Measurements from ENCODE around the gene RLBP1. TPM values are rescaled to one million over a fixed set of nuclear protein-coding genes. Genes with fewer than 3 reads are reported as not detected.

Gene RLBP1
- total RNA-seq, 1 experiment from 2014 or later: not detected

DNA sequence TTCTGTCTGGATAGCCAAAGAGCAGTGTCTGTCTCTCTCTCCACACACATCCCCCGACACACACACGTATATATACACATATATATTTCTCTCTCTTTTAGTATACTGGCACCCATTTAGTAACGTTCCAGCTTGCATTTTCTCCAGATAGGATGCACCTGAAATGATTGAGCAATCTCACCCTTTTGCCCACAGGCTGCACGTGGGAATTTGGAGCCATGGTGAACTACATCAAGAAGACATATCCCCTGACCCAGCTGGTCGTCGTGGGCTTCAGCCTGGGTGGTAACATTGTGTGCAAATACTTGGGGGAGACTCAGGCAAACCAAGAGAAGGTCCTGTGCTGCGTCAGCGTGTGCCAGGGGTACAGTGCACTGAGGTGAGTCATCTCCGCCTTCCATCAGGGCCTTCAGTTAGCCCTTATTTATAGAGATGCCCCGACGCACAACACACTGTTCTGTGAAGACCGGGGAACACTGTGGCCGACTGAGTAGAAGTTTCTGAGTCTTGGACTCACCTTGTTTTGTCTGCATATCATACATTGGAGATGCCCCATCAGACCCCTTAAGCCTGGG lies 45.7 kb downstream of the RLBP1 start:
- H3F3A ChIP-seq (ENCODE audit: insufficient read depth, low read depth): peaks cover 5% of the 10 kb centered on the region; the same call in 1 of the 2 replicates
- POLR2A ChIA-PET (ENCODE audit: unreplicated experiment): no interaction called here
- no peak for DNase-seq
- H3K4me1 ChIP-seq (replicated peaks; ENCODE audit: insufficient read depth): no peaks in the 10 kb centered on the region
- H3K27me3 ChIP-seq (ENCODE audit: insufficient read depth, low read depth): no peaks in the 10 kb centered on the region
- TF ChIP-seq, protein P1, sequence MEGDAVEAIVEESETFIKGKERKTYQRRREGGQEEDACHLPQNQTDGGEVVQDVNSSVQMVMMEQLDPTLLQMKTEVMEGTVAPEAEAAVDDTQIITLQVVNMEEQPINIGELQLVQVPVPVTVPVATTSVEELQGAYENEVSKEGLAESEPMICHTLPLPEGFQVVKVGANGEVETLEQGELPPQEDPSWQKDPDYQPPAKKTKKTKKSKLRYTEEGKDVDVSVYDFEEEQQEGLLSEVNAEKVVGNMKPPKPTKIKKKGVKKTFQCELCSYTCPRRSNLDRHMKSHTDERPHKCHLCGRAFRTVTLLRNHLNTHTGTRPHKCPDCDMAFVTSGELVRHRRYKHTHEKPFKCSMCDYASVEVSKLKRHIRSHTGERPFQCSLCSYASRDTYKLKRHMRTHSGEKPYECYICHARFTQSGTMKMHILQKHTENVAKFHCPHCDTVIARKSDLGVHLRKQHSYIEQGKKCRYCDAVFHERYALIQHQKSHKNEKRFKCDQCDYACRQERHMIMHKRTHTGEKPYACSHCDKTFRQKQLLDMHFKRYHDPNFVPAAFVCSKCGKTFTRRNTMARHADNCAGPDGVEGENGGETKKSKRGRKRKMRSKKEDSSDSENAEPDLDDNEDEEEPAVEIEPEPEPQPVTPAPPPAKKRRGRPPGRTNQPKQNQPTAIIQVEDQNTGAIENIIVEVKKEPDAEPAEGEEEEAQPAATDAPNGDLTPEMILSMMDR (conservative IDR thresholded peaks at IDR 0.05): no peak
- no peak for TF ChIP-seq EZH2 (IDR thresholded peaks at IDR 0.05; ENCODE audit: low read depth)
- H3K79me2 ChIP-seq (ENCODE audit: low read depth): no peaks in the 10 kb centered on the region
- no peak overlapping the region for H2AFZ ChIP-seq
- no peaks in the 10 kb centered on the region for H3K9me2 ChIP-seq (ENCODE audit: insufficient read depth)
- BruUV-seq (replicated peaks): no TSS peak
- no peak overlapping the region for H3K27ac ChIP-seq
- H3K9me3 ChIP-seq (ENCODE audit: insufficient read depth, low read depth): no peaks in the 10 kb centered on the region
- CTCF ChIA-PET: no interaction called here
- no peak overlapping the region for H3K4me2 ChIP-seq
- H4K20me1 ChIP-seq (ENCODE audit: insufficient read depth): no peaks in the 10 kb centered on the region
- H3K4me3 ChIP-seq: no peak overlapping the region
- 0 out of 2 replicates have a peak, but pooled peaks cover 5% of the 10 kb centered on the region for H3K36me3 ChIP-seq (ENCODE audit: low read depth)
- intact Hi-C loops (cut with micrococcal nuclease; ENCODE audit: unreplicated experiment): loop anchor here (2.0 kb wide), 1 partner anchor 281 kb away; the partner anchor contains the start of gene HAPLN3

DNA sequence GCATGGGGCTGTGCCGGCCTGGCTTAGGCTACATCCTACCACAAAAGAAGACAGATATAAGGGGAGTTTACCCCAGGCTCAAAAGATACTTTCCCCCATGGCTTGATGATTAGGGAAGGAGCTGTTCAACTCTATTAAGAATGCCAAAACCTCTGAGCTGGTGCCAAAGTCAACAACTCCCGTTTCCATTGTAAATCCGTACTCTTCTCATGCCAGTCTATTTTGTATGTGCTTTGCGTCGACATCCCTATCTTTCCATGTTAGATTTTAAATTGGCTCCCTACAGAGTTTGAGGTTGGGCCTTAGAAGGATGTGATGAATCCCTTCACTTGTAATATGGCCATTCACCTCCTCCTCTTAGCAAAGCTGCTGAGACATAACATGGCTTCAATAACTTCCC lies 46.9 kb downstream of the RLBP1 start:
- H3K27ac ChIP-seq: no peak overlapping the region
- no peak overlapping the region for H3K4me3 ChIP-seq
- no peak for DNase-seq
- CTCF ChIA-PET: no interaction called here
- no peaks in the 10 kb centered on the region for H3K27me3 ChIP-seq (ENCODE audit: insufficient read depth, low read depth)
- H3F3A ChIP-seq (ENCODE audit: insufficient read depth, low read depth): peaks cover 11% of the 10 kb centered on the region; the same call in 1 of the 2 replicates
- H4K20me1 ChIP-seq (ENCODE audit: insufficient read depth): no peaks in the 10 kb centered on the region
- no TSS peak for BruUV-seq (replicated peaks)
- no peak overlapping the region for H3K4me2 ChIP-seq
- H2AFZ ChIP-seq: no peak overlapping the region
- no peaks in the 10 kb centered on the region for H3K9me2 ChIP-seq (ENCODE audit: insufficient read depth)
- no peaks in the 10 kb centered on the region for H3K79me2 ChIP-seq (ENCODE audit: low read depth)
- 0 out of 2 replicates have a peak, but pooled peaks cover 5% of the 10 kb centered on the region for H3K36me3 ChIP-seq (ENCODE audit: low read depth)
- intact Hi-C loops (cut with micrococcal nuclease; ENCODE audit: unreplicated experiment): no loop called here
- H3K4me1 ChIP-seq (replicated peaks; ENCODE audit: insufficient read depth): no peaks in the 10 kb centered on the region
- H3K9me3 ChIP-seq (ENCODE audit: insufficient read depth, low read depth): no peaks in the 10 kb centered on the region
- TF ChIP-seq EZH2 (IDR thresholded peaks at IDR 0.05; ENCODE audit: low read depth): no peak
- TF ChIP-seq, protein P1 (conservative IDR thresholded peaks at IDR 0.05): no peak
- POLR2A ChIA-PET (ENCODE audit: unreplicated experiment): interaction anchor here (0.5 kb wide), 1 partner anchor 38 kb away, joined by 4 read pairs; no protein-coding TSS in a partner anchor

DNA sequence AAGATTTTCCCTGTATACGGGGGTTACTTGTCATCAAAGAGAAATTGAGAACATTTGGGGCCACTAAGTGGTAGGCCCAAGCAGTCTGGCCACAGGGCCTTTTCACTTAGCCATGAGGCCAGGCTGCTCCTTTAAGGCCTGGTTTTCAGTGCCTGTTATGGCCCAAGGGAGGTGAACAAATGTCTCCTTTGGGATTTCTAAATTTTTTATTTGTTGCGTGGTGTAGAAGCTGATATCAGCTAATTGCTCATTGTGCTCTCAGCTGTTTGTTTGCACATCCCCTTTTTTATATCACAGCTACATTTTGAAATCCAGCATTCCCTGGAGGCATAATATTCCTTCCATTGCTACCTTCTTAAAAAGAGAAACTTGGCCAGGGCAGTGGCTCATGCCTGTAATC lies 48.5 kb downstream of the RLBP1 start:
- no peak for DNase-seq
- intact Hi-C loops (cut with micrococcal nuclease; ENCODE audit: unreplicated experiment): no loop called here
- no TSS peak for BruUV-seq (replicated peaks)
- H4K20me1 ChIP-seq (ENCODE audit: insufficient read depth): no peaks in the 10 kb centered on the region
- no peaks in the 10 kb centered on the region for H3K27me3 ChIP-seq (ENCODE audit: insufficient read depth, low read depth)
- TF ChIP-seq, protein P1 (conservative IDR thresholded peaks at IDR 0.05): no peak
- no peak for TF ChIP-seq EZH2 (IDR thresholded peaks at IDR 0.05; ENCODE audit: low read depth)
- H3K9me2 ChIP-seq (ENCODE audit: insufficient read depth): no peaks in the 10 kb centered on the region
- peaks cover 8% of the 10 kb centered on the region for H3K4me1 ChIP-seq (replicated peaks; ENCODE audit: insufficient read depth)
- H3K27ac ChIP-seq: no peak overlapping the region
- no peaks in the 10 kb centered on the region for H3K79me2 ChIP-seq (ENCODE audit: low read depth)
- ChIA-PET CTCF (no interaction called here), POLR2A (ENCODE audit: unreplicated experiment) (no interaction called here)
- H3K9me3 ChIP-seq (ENCODE audit: insufficient read depth, low read depth): no peaks in the 10 kb centered on the region
- no peak overlapping the region for H3K4me3 ChIP-seq
- H3K36me3 ChIP-seq (ENCODE audit: low read depth): 0 out of 2 replicates have a peak, but pooled peaks cover 5% of the 10 kb centered on the region
- H3F3A ChIP-seq (ENCODE audit: insufficient read depth, low read depth): peaks cover 24% of the 10 kb centered on the region
- H2AFZ ChIP-seq: no peak overlapping the region
- H3K4me2 ChIP-seq: no peak overlapping the region
